ENCODE results near the gene MORN1. TPM values are rescaled to one million over a fixed set of nuclear protein-coding genes. Genes with fewer than 3 reads are reported as not detected.

MORN1 gene
- total and polyA plus RNA-seq, 9 of the 15 experiments (the other 6 are each of a cell fraction or from before 2014, with no cell fraction given), result 0.24 to 9.3 (median 4.2) TPM

DNA sequence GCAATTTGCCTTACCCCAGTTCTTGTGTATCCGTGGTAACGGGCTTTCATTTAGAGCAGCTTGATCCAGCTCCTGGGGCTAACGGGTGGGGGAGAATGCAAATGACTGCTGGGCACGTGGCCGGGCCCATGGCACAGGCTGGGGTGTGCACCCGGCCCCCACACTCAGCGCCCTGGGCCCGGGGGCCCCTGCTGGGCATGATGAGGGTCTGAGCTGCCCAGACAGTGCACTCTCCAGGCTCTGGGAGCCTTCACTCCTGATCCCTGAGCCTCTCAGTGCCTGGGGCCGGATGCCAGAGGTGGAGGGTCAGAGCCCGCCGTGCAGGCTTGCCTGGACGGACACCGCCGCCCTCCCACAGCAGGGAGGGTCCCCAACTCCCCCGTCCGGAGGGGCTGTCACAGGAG lies 41.1 kb upstream of the MORN1 start (continued):
- no peak for TF ChIP-seq MTA2 (IDR thresholded peaks at IDR 0.05; ENCODE audit: low read depth)
- TF ChIP-seq KLF6 (CRISPR knock-in tag; IDR thresholded peaks at IDR 0.05; ENCODE audit: borderline replicate concordance), result no peak
- no peak for TF ChIP-seq SP1 (CRISPR knock-in tag; IDR thresholded peaks at IDR 0.05)
- no peak for TF ChIP-seq RREB1 (CRISPR knock-in tag; IDR thresholded peaks at IDR 0.05)

- in situ Hi-C loops (cut with MboI) (no loop called here), intact Hi-C loops (cut with micrococcal nuclease) (no loop called here)
- no peaks in the 10 kb centered on the region for H3K36me3 ChIP-seq (ENCODE audit: control insufficient read depth, insufficient read depth, low read length)
- POLR2A ChIA-PET, result interaction anchor here (1.7 kb wide), 1 partner anchor 11 kb away, joined by 8 read pairs; no protein-coding TSS in a partner anchor
- DNase-seq (ENCODE audit: extremely low read depth in 1 of 4, low spot score in 3 of 4) (no peak), ATAC-seq (no peak), FAIRE-seq (no peak)
- no peak overlapping the region for H2AFZ ChIP-seq (ENCODE audit: low read depth, low read length)
- H3K4me3 ChIP-seq, result no peak overlapping the region
- no peak overlapping the region for H3K9ac ChIP-seq (ENCODE audit: insufficient read depth in 1 of 2, low read depth in 2 of 2, low read length in 2 of 2)
- no peak overlapping the region for H3K27ac ChIP-seq (ENCODE audit: extremely low read depth, low read depth, low read length)
- no peak overlapping the region for H3K4me2 ChIP-seq (ENCODE audit: insufficient read depth, low read length)
- 0 out of 2 replicates have a peak, but pooled peaks cover 5% of the 10 kb centered on the region for H3K9me3 ChIP-seq (replicated peaks; ENCODE audit: control insufficient read depth, insufficient read depth, low read depth, low read length)
- H3K79me2 ChIP-seq (ENCODE audit: control insufficient read depth, insufficient read depth, low read length), result no peaks in the 10 kb centered on the region
- peaks cover 20 to 70% of the 10 kb centered on the region in 2 experiments; a peak in 4 of 5 replicates for H3K27me3 ChIP-seq (ENCODE audit: control insufficient read depth in 2 of 2, insufficient read depth in 2 of 2, low read length in 2 of 2)
- CTCF ChIA-PET (ENCODE audit: low intra/inter-chr PET ratio), result no interaction called here
- BruUV-seq (replicated peaks), result no TSS peak
- 0% methylated on average over 8 of the region's 10 CpGs for WGBS (ENCODE audit: insufficient coverage, low coverage, missing lambda C conversion rate)
- H3K9me1 ChIP-seq (ENCODE audit: control insufficient read depth, insufficient read depth, low read length), result no peaks in the 10 kb centered on the region
- no peaks in the 10 kb centered on the region for H4K20me1 ChIP-seq (replicated peaks; ENCODE audit: control insufficient read depth, insufficient read depth, low read length)
- peaks cover 0 to 38% of the 10 kb centered on the region in 2 experiments; a peak in 2 of 5 replicates for H3K4me1 ChIP-seq (replicated peaks in 1 of 2; ENCODE audit: control insufficient read depth in 2 of 2, insufficient read depth in 2 of 2, low read length in 2 of 2)
- no peak for TF ChIP-seq CHCHD3 (CRISPR knock-in tag; IDR thresholded peaks at IDR 0.05)
- no peak for TF ChIP-seq U2AF1 (optimal IDR thresholded peaks at IDR 0.05; ENCODE audit: low read depth, low read length)
- no peak for TF ChIP-seq NFIX (CRISPR knock-in tag; IDR thresholded peaks at IDR 0.05; ENCODE audit: low read depth)
- TF ChIP-seq ZBTB11 (CRISPR knock-in tag; IDR thresholded peaks at IDR 0.05), result no peak
- TF ChIP-seq MCM2 (IDR thresholded peaks at IDR 0.05; ENCODE audit: low read depth), result no peak
- TF ChIP-seq NCOA2 (IDR thresholded peaks at IDR 0.05; ENCODE audit: partially characterized antibody in 2 of 2), result no peak
- TF ChIP-seq ZNF583 (CRISPR knock-in tag; IDR thresholded peaks at IDR 0.05), result no peak
These were observed 40.2 kb upstream of the MORN1 start for GRCh38 chr1:2431518-2431917.

Data from K562 (cell line).